ENCODE data around the gene TMEM218.

The TMEM218 gene

GRCh38 chr11:125108469-125108868 is 3.0 kb downstream of the TMEM218 start:
- no peak for DNase-seq (ENCODE audit: low read depth)
- TF ChIP-seq, protein P1, sequence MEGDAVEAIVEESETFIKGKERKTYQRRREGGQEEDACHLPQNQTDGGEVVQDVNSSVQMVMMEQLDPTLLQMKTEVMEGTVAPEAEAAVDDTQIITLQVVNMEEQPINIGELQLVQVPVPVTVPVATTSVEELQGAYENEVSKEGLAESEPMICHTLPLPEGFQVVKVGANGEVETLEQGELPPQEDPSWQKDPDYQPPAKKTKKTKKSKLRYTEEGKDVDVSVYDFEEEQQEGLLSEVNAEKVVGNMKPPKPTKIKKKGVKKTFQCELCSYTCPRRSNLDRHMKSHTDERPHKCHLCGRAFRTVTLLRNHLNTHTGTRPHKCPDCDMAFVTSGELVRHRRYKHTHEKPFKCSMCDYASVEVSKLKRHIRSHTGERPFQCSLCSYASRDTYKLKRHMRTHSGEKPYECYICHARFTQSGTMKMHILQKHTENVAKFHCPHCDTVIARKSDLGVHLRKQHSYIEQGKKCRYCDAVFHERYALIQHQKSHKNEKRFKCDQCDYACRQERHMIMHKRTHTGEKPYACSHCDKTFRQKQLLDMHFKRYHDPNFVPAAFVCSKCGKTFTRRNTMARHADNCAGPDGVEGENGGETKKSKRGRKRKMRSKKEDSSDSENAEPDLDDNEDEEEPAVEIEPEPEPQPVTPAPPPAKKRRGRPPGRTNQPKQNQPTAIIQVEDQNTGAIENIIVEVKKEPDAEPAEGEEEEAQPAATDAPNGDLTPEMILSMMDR (IDR thresholded peaks at IDR 0.05; ENCODE audit: control insufficient read depth, insufficient read depth, low read depth, low read length, missing control alignments), result no peak
- no peak overlapping the region for H3K4me3 ChIP-seq (ENCODE audit: control insufficient read depth, low read depth, low read length)

DNA sequence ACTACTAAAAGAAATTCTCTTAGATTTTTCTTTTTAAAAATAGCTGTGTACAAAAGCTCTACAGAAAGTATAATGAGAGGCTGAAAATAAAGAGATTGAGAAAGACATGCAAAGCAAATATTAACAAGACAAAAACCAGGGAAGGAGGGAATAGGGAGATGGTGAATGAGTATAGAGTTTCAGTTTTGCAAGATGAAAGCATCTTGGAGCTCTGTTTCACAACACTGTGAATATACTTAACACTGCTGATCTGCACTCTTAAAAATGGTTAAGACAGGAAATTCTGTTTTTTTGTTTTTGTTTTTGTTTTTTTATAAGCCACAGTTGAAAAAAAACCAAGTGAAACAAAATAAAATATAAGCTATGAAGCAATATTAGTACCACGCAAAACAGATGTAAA is 5.5 kb downstream of the TMEM218 start:
- H3K4me3 ChIP-seq (ENCODE audit: control insufficient read depth, low read depth, low read length), result no peak overlapping the region
- TF ChIP-seq, protein P1 (IDR thresholded peaks at IDR 0.05; ENCODE audit: control insufficient read depth, insufficient read depth, low read depth, low read length, missing control alignments), result no peak
- DNase-seq (ENCODE audit: low read depth), result no peak

- H3K4me3 ChIP-seq (ENCODE audit: control insufficient read depth, low read depth, low read length), result no peak overlapping the region
- DNase-seq (ENCODE audit: low read depth), result no peak
- TF ChIP-seq, protein P1 (IDR thresholded peaks at IDR 0.05; ENCODE audit: control insufficient read depth, insufficient read depth, low read depth, low read length, missing control alignments), result no peak
These were observed 8.9 kb downstream of the TMEM218 start for GRCh38 chr11:125102510-125102909.

DNA sequence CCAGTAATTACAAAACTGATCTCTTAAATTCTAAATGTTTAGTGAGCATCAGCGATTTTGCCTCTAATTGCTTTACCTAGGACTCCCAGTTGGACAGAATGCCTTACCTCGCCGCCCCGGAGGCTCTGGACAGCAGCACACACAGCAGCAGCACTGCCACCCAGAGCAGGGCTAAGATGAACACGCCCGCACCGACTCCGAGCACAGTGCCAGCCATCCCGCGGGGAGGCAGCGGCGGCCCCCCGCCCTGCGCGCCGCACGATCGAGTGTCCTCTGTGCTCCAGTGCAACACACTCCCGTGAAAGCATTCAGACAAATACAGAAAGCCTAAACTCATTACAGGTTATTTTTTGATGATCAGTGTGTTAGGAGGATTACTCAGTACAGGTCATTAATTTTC is 9.4 kb downstream of the TMEM218 start:
- DNase-seq (ENCODE audit: low read depth), result no peak
- TF ChIP-seq, protein P1 (IDR thresholded peaks at IDR 0.05; ENCODE audit: control insufficient read depth, insufficient read depth, low read depth, low read length, missing control alignments), result no peak
- no peak overlapping the region for H3K4me3 ChIP-seq (ENCODE audit: control insufficient read depth, low read depth, low read length)

- TF ChIP-seq, protein P1 (IDR thresholded peaks at IDR 0.05; ENCODE audit: control insufficient read depth, insufficient read depth, low read depth, low read length, missing control alignments), result no peak
- DNase-seq (ENCODE audit: low read depth), result no peak
- H3K4me3 ChIP-seq (ENCODE audit: control insufficient read depth, low read depth, low read length), result no peak overlapping the region
These were observed 9.8 kb downstream of the TMEM218 start for GRCh38 chr11:125101596-125101995.

DNA sequence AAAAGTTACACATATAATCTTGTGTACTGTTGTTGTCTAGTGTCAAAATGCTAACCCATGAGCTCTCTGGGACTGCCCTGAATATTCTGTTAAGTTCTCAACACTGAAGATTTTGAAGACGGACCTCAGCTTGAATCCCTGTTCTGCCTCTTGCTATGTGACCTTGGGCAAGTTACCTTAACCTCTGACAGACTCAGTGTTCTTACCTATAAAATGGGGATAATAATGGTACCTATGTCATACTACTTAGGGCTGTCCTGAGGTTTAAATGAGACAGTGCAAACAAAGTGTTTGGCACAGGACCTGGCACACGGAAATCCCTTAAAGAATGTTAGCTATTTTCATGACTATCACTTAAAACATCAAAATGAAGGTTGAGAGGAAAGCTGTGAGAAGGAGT is 11.3 kb downstream of the TMEM218 start:
- DNase-seq (ENCODE audit: low read depth), result no peak
- TF ChIP-seq, protein P1 (IDR thresholded peaks at IDR 0.05; ENCODE audit: control insufficient read depth, insufficient read depth, low read depth, low read length, missing control alignments), result no peak
- no peak overlapping the region for H3K4me3 ChIP-seq (ENCODE audit: control insufficient read depth, low read depth, low read length)

DNA sequence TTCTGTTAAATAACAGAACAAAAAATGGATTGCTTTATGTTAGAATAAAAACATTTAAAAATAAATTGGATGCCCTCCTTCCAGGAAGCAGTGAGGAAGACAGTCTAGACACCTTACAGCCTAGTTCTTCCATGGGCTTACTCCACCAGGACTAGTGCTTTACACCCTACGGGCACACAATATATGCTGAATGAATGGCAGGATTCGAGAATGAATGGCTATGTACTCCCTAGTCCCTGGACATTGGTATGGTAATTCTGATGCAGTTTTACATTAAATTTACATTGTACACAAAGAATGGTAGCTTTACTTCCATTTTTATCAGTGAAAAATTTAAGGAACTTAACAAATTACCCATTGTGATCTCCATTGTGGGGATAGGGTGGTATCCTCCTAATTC is 16.7 kb downstream of the TMEM218 start:
- no peak overlapping the region for H3K4me3 ChIP-seq (ENCODE audit: control insufficient read depth, low read depth, low read length)
- TF ChIP-seq, protein P1 (IDR thresholded peaks at IDR 0.05; ENCODE audit: control insufficient read depth, insufficient read depth, low read depth, low read length, missing control alignments), result no peak
- no peak for DNase-seq (ENCODE audit: low read depth)

Data from AG09309 (cell line).